Measurements from ENCODE around the gene NCKAP5. TPM values are rescaled to one million over a fixed set of nuclear protein-coding genes. Genes with fewer than 3 reads are reported as not detected.
"Not testable (repeated sequence)": the region's sequence is repeated elsewhere in the genome, so short reads cannot be mapped to it uniquely, and the experiment has no call there.

The NCKAP5 gene
- total RNA-seq, 1 donor from 2014 or later = 0.20 TPM

DNA sequence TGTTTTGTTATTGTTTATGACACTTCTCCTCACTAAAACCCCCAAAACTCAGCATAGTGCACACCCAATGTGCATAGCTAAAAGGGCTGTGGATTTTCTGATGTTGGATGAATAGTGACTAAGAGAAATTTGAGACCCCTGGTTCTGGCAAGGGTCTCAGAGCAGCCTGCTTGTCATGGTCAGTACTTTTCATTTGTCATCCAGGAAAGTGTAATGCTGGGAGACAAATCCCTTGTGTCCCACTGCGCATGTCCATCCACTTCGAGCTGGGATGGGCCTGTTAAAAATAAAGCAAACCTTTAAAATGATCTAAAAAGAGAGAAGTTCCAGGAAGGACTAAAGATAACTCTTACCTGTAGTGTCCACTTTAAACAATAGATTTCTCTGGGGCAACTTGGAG is 851.3 kb downstream of the NCKAP5 start:
- H3K27ac Mint-ChIP-seq (ENCODE audit: unreplicated experiment) = no peak overlapping the region
- no peaks in the 10 kb centered on the region for H3K27me3 Mint-ChIP-seq (ENCODE audit: unreplicated experiment)

DNA sequence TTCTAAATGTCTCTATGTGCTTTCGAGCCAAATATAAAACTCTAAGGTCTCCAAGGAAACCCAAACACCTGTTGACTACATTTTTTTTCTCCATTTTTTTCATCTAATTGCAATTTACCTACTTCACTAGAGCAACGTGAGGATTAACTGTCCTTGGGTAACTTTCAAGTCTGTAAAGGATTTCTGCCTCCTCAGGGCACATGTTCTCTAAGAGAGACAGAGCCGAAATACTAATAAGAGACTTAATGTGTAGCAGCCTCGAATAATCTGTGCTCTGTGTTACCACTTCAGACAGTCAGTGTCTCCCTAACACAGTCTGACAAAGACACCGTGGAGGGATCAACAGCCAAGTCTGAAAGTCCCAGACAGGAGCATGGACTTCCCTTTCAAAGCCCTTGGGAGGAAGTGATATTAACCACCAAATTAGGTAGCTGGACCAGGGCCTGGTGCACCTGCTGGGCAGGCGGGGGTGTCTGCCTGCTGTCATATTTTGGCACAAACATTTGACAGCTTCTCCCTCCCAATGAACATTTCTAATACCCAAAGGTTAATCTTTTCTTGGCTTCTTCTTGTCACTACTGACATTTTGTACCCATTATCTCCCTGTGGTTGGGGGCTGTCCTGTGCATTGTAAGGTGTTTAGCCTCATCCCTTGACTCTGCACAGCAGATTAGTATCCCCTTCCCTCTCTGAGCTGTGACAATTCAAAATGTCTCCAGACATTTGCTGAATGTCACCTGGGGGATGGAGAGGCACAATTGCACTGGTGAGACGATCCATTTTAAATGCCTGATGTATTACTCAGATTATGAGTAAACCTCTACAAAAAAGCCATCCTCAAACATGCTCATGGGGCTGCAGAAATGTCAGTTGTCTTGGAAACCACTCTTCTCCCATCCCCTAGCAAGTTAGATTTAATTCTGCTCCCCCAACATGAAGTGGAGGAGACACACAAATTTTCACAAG is 852.6 kb downstream of the NCKAP5 start:
- no peaks in the 10 kb centered on the region for H3K4me1 Mint-ChIP-seq (ENCODE audit: low read depth, unreplicated experiment)

More for the DNA sequence above, 851.3 kb downstream of the NCKAP5 start:
- TF ChIP-seq CTCF (IDR thresholded peaks at IDR 0.05; ENCODE audit: partially characterized antibody, unreplicated experiment) = no peak
- H3K4me1 Mint-ChIP-seq (ENCODE audit: low read depth, unreplicated experiment) = no peaks in the 10 kb centered on the region
- no peaks in the 10 kb centered on the region for H3K9me3 Mint-ChIP-seq (ENCODE audit: unreplicated experiment)
- H3K4me3 Mint-ChIP-seq (ENCODE audit: unreplicated experiment) = no peak overlapping the region
- no peak for DNase-seq
- no peaks in the 10 kb centered on the region for H3K36me3 Mint-ChIP-seq (ENCODE audit: unreplicated experiment)

GRCh38 chr2:132703396-132703795 is 864.9 kb downstream of the NCKAP5 start:
- no peak for TF ChIP-seq CTCF (IDR thresholded peaks at IDR 0.05; ENCODE audit: partially characterized antibody, unreplicated experiment)
- Mint-ChIP-seq H3K9me3 (ENCODE audit: unreplicated experiment) (no peaks in the 10 kb centered on the region), H3K4me3 (ENCODE audit: unreplicated experiment) (no peak overlapping the region), H3K36me3 (ENCODE audit: unreplicated experiment) (no peaks in the 10 kb centered on the region), H3K27me3 (ENCODE audit: unreplicated experiment) (no peaks in the 10 kb centered on the region), H3K4me1 (ENCODE audit: low read depth, unreplicated experiment) (no peaks in the 10 kb centered on the region), H3K27ac (ENCODE audit: unreplicated experiment) (no peak overlapping the region)
- no peak for DNase-seq

More for the DNA sequence above, 852.6 kb downstream of the NCKAP5 start:
- no peak overlapping the region for H3K4me3 Mint-ChIP-seq (ENCODE audit: unreplicated experiment)
- H3K9me3 Mint-ChIP-seq (ENCODE audit: unreplicated experiment) = no peaks in the 10 kb centered on the region
- no peak overlapping the region for H3K27ac Mint-ChIP-seq (ENCODE audit: unreplicated experiment)
- DNase-seq = no peak
- no peaks in the 10 kb centered on the region for H3K36me3 Mint-ChIP-seq (ENCODE audit: unreplicated experiment)
- TF ChIP-seq CTCF (IDR thresholded peaks at IDR 0.05; ENCODE audit: partially characterized antibody, unreplicated experiment) = no peak
- no peaks in the 10 kb centered on the region for H3K27me3 Mint-ChIP-seq (ENCODE audit: unreplicated experiment)

GRCh38 chr2:132701810-132702209 is 866.5 kb downstream of the NCKAP5 start:
- no peaks in the 10 kb centered on the region for H3K4me1 Mint-ChIP-seq (ENCODE audit: low read depth, unreplicated experiment)
- DNase-seq = no peak
- H3K27ac Mint-ChIP-seq (ENCODE audit: unreplicated experiment) = no peak overlapping the region
- no peaks in the 10 kb centered on the region for H3K9me3 Mint-ChIP-seq (ENCODE audit: unreplicated experiment)
- no peaks in the 10 kb centered on the region for H3K27me3 Mint-ChIP-seq (ENCODE audit: unreplicated experiment)
- no peak overlapping the region for H3K4me3 Mint-ChIP-seq (ENCODE audit: unreplicated experiment)
- no peak for TF ChIP-seq CTCF (IDR thresholded peaks at IDR 0.05; ENCODE audit: partially characterized antibody, unreplicated experiment)
- no peaks in the 10 kb centered on the region for H3K36me3 Mint-ChIP-seq (ENCODE audit: unreplicated experiment)

DNA sequence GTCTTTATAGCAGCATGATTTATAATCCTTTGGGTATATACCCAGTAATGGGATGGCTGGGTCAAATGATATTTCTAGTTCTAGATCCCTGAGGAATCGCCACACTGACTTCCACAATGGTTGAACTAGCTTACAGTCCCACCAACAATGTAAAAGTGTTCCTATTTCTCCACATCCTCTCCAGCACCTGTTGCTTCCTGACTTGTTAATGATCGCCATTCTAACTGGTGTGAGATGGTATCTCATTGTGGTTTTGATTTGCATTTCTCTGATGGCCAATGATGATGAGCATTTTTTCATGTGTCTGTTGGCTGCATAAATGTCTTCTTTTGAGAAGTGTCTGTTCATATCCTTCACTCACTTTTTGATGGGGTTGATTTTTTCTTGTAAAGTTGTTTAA is 868.5 kb downstream of the NCKAP5 start:
- not testable (repeated sequence) for H3K27ac Mint-ChIP-seq (ENCODE audit: unreplicated experiment); DNase-seq; H3K4me3 Mint-ChIP-seq (ENCODE audit: unreplicated experiment); H3K4me1 Mint-ChIP-seq (ENCODE audit: low read depth, unreplicated experiment); H3K36me3 Mint-ChIP-seq (ENCODE audit: unreplicated experiment); H3K9me3 Mint-ChIP-seq (ENCODE audit: unreplicated experiment); H3K27me3 Mint-ChIP-seq (ENCODE audit: unreplicated experiment)

- not testable (repeated sequence) for H3K27ac Mint-ChIP-seq (ENCODE audit: unreplicated experiment); H3K9me3 Mint-ChIP-seq (ENCODE audit: unreplicated experiment); H3K4me3 Mint-ChIP-seq (ENCODE audit: unreplicated experiment)
These were observed 869.9 kb downstream of the NCKAP5 start for GRCh38 chr2:132698347-132698746.

More at GRCh38 chr2:132698347-132698746, 869.9 kb downstream of the NCKAP5 start:
- not testable (repeated sequence) for H3K36me3 Mint-ChIP-seq (ENCODE audit: unreplicated experiment); H3K4me1 Mint-ChIP-seq (ENCODE audit: low read depth, unreplicated experiment); H3K27me3 Mint-ChIP-seq (ENCODE audit: unreplicated experiment); DNase-seq
